Measurements from ENCODE around the gene SETBP1. TPM values are rescaled to one million over a fixed set of nuclear protein-coding genes. Genes with fewer than 3 reads are reported as not detected.

The SETBP1 gene
- total and polyA plus RNA-seq, 4 donors: 1.3 to 85.0 (median 24.1) TPM

GRCh38 chr18:45112682-45113081 is 432.0 kb downstream of the SETBP1 start:
- Histone ChIP-seq H3K4me3 (ENCODE audit: low read length in 2 of 2) (no peak overlapping the region), H3K27me3 (ENCODE audit: control insufficient read depth in 1 of 2, insufficient read depth in 2 of 2, low read length in 1 of 2) (no peaks in the 10 kb centered on the region), H3K9me3 (ENCODE audit: control insufficient read depth, low read length) (peaks cover 1% of the 10 kb centered on the region), H3K27ac (ENCODE audit: low read depth in 1 of 2, low read length in 2 of 2) (no peak overlapping the region), H3K4me1 (ENCODE audit: control insufficient read depth in 1 of 2, insufficient read depth in 2 of 2, low read length in 2 of 2) (no peaks in the 10 kb centered on the region), H3K36me3 (ENCODE audit: control insufficient read depth in 1 of 2, insufficient read depth in 2 of 2, low read length in 1 of 2) (no peaks in the 10 kb centered on the region)
- DNase-seq (no peak), ATAC-seq (ENCODE audit: low FRiP score) (no peak)
- intact Hi-C loops (cut with DNase I): no loop called here
- WGBS, 2 donors: 98 to 100% methylated on average over 1 of the region's 1 CpG

DNA sequence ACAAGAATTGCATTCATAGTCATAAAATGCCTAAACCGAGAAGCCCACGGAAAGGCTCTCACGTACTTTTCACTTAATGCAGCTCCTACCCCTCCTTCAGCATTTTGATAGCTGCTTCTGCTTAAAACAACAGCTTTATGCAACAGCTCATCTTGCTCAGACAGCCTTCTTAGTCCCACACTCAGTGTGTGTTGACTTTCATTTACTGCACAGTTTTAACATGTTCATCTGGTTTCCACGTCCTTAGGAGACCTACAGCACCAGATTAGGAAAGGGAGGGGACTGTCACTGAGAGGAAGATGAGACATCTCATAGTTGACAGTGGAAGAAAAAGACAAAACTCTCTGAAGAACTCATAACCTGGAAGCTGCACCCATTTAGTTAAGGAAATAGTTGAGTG is 435.4 kb downstream of the SETBP1 start:
- Histone ChIP-seq H3K27me3 (ENCODE audit: control insufficient read depth in 1 of 2, insufficient read depth in 2 of 2, low read length in 1 of 2) (no peaks in the 10 kb centered on the region), H3K4me1 (ENCODE audit: control insufficient read depth in 1 of 2, insufficient read depth in 2 of 2, low read length in 2 of 2) (no peaks in the 10 kb centered on the region), H3K27ac (ENCODE audit: low read depth in 1 of 2, low read length in 2 of 2) (no peak overlapping the region), H3K36me3 (ENCODE audit: control insufficient read depth in 1 of 2, insufficient read depth in 2 of 2, low read length in 1 of 2) (no peaks in the 10 kb centered on the region), H3K9me3 (ENCODE audit: control insufficient read depth, low read length) (no peaks in the 10 kb centered on the region), H3K4me3 (ENCODE audit: low read length in 2 of 2) (no peak overlapping the region)
- no peak for ATAC-seq (ENCODE audit: low FRiP score)
- DNase-seq: no peak
- 59 to 68% methylated on average over 4 of the region's 4 CpGs for WGBS, 2 donors
- intact Hi-C loops (cut with DNase I): no loop called here

Small RNA genes within 50 kb of the gene (microRNA-seq; reads per million reads assigned to microRNA genes)
- gene MIR4319: 0 reads per million in 2 donors
